MM.1S (cell line): ENCODE data around the gene CPA2.

Source experiments
- CTCF ChIP-seq: fragments of 300-600 bp; sonication (generic); IDR thresholded peaks from 2 replicates; pipeline ENCODE4 v1.5.1; 2016; ENCODE audit warnings: antibody characterized with exemption, low read length, mixed read lengths
- EZH2 ChIP-seq: fragments of 300-600 bp; sonication (generic); optimal IDR thresholded peaks from 2 replicates; pipeline ENCODE3; 2017; ENCODE audit warnings: low read depth, mild to moderate bottlenecking, antibody characterized with exemption, low read length, mixed read lengths
- EZH2phosphoT487 ChIP-seq: fragments of 300-600 bp; sonication (generic); IDR thresholded peaks from 2 replicates; pipeline ENCODE4 v1.6.1; 2018; ENCODE audit warnings: antibody characterized with exemption, low read length

- TF ChIP-seq CTCF: no peak
- TF ChIP-seq EZH2phosphoT487: no peak
- TF ChIP-seq EZH2: no peak
Measured at GRCh38 chr7:130322615-130323014, 56.0 kb downstream of the CPA2 start.
